Measurements from ENCODE around the gene PSPH. TPM values are rescaled to one million over a fixed set of nuclear protein-coding genes. Genes with fewer than 3 reads are reported as not detected.
"Not testable (repeated sequence)": the region's sequence is repeated elsewhere in the genome, so short reads cannot be mapped to it uniquely, and the experiment has no call there.

The PSPH gene
- total RNA-seq (2014; rRNA removed; shearing (Covaris generic)) = 50.4 and 66.8 TPM in 2 replicates

DNA sequence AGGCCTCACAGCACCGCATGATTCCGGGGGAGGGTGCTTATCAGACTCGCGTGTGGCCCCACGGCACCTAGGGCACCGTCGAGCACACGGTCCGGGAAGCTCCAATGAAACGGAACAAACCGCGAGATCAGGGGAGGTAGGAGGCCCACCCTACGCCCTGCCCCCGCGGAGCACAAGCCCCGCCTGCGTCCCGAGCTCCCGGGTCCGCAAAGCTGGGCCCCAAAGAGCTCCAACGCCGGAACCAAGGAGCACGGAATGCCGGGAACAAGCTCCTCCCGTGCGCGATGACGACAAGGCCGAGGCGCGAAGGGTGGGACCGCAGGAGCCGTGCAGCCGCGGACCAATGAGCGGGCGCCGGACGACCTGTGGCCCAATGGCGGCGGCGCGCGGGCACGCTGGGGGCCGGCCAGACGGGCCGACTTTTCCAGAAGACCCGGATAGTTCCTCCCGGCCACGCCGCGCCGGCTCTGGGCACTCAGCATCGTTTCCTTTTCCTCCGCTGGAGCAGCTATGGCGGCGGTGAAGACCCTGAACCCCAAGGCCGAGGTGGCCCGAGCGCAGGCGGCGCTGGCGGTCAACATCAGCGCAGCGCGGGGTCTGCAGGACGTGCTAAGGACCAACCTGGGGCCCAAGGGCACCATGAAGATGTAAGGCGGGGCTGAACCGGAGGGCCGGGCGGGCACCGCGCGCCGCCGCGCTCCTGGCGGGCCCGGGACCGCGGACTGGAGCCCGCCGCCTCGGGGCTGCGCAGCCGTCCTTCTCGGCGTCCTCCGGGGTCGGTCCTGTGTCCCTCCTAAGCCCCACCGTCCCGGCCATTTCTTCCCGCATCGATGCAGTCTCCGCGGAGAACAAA, at the start of gene PSPH, which contains the start of gene CCT6A:
Gene PSPH (minus strand): TSS at position 106 of the 853 bp plus-strand sequence. CDS start 30,232 bp downstream, outside the sequence.
Gene CCT6A (plus strand): TSS at position 427 of the 853 bp plus-strand sequence. CDS start 84 bp downstream, at position 511.
- Histone ChIP-seq H3K27me3 (ENCODE audit: control insufficient read depth, insufficient read depth, low read length) (no peaks in the 10 kb centered on the region), H3K36me3 (replicated peaks; ENCODE audit: control insufficient read depth, insufficient read depth, low read length) (peaks cover 29% of the 10 kb centered on the region), H3K4me3 (ENCODE audit: insufficient read depth, low read depth, low read length) (peak within 1 kb of the TSS; percentile 89)
- DNase-seq = peak; percentile 97

DNA sequence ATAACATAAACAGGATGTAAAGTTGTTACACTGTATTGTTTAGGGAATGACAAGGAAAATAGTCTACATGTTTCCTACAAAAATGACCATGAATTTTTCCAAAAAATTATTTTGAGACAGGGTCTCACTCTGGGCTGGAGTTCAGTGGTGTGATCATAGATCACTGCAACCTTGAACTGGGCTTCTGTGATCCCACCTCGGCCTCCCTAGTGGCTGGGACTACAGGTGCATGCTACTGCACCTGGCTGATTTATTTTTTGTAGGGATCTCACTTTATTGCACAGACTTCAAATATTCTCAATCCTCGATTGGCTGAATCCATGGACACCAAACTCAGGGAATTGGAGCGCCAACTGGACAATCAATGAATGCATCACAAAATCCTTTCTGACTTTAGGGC, 48.4 kb upstream of the PSPH start:
- no peak overlapping the region for H3K4me3 ChIP-seq (ENCODE audit: insufficient read depth, low read depth, low read length)
- peaks cover 8% of the 10 kb centered on the region for H3K36me3 ChIP-seq (replicated peaks; ENCODE audit: control insufficient read depth, insufficient read depth, low read length)
- H3K27me3 ChIP-seq (ENCODE audit: control insufficient read depth, insufficient read depth, low read length) = no peaks in the 10 kb centered on the region
- DNase-seq = no peak

DNA sequence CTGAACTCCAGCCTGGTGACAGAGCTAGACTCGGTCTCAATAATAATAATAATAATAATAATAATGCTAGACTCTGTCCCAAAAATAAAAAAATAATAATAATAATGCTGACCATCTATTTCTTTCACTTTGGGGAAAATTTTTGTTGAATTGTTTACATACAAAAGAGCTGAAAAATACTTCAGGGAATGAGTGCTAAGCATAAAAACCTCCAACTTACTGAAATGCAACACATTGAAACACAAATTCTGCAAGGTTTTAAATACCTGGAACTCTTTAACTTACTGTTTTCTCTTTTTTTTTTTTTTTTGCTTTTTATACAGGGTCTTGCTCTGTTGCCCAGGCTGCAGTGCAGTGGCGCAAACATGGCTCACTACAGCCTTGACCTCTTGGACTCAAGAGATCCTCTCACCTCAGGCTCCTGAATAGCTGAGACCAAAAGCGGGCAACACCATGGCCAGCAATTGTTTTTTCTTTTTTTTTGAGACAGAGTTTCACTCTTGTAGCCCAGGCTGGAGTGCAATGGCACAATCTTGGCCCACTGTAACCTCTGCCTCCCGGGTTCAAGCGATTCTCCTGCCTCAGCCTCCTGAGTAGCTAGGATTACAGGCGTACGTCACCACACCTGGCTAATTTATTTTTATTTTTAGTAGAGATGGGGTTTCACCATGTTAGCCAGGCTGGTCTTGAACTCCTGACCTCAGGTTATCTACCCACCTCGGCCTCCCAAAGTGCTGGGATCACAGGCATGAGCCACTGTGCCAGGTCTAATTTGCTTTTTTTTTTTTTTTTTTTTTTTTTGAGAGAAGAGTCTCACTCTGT, 47.2 kb upstream of the PSPH start:
- H3K27me3 ChIP-seq (ENCODE audit: control insufficient read depth, insufficient read depth, low read length); H3K4me3 ChIP-seq (ENCODE audit: insufficient read depth, low read depth, low read length); H3K36me3 ChIP-seq (replicated peaks; ENCODE audit: control insufficient read depth, insufficient read depth, low read length); DNase-seq: not testable (repeated sequence)

DNA sequence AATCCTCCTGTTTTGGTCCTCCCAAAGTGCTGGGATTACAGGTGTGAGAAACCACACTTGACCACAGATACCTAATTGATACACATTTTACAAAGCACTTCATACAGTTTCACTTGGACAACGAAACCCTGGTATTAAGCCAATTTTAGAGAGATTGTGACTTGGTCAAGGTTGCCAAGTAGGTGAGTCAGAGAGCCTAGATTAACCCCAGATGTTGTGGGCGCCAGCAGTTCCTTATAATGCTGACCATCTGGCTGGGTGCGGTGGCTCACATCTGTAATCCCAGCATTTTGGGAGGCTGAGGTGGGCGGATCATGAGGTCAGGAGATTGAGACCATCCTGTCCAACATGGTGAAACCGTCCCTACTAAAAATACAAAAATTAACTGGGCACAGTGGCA, 46.5 kb upstream of the PSPH start:
- Histone ChIP-seq H3K27me3 (ENCODE audit: control insufficient read depth, insufficient read depth, low read length) (no peaks in the 10 kb centered on the region), H3K36me3 (replicated peaks; ENCODE audit: control insufficient read depth, insufficient read depth, low read length) (peaks cover 3% of the 10 kb centered on the region), H3K4me3 (ENCODE audit: insufficient read depth, low read depth, low read length) (no peak overlapping the region)
- DNase-seq = no peak

DNA sequence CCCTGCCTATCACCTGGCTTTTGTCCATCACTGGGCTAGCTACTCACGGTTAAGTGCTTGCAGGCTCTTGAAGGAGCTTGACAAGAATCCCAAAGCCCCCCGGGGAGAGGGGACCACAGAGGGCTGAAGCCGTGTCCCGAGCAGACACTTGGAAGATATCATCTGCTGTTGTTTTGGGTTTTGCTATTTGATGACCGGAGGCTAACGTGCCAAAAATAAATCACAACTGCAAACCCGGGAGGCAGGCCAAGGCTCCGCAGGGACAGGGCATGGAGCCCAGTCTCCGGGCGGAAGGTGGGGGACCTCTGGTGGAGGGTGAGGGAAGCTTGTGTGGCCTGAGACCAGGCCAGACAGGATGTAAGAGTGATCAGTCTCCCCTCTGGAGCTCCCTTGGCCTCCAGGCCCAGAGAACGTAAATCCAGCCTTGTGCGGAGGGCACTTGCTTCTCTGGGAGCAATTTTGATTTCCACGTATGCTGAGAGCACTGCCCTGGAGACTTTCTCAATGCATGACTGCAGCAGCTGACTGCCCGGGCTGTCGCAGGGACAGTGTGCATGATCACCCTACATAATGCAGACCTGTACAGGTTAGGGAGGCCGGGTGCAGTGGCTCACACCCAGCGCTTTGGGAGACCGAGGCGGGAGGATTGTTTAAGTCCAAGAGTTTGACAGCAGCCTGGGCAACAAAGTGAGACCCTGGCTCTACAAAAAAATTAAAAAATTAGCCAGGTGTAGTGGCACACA, 41.7 kb upstream of the PSPH start, which contains the start of gene PHKG1:
Gene PHKG1 (minus strand): TSS at position 164 of the 743 bp plus-strand sequence. CDS start 4,011 bp downstream, outside the sequence.
- H3K4me3 ChIP-seq (ENCODE audit: insufficient read depth, low read depth, low read length) = no peak within 1 kb of the TSS
- H3K36me3 ChIP-seq (replicated peaks; ENCODE audit: control insufficient read depth, insufficient read depth, low read length) = no peaks in the 10 kb centered on the region
- peak; percentile 81 for DNase-seq
- H3K27me3 ChIP-seq (ENCODE audit: control insufficient read depth, insufficient read depth, low read length) = no peaks in the 10 kb centered on the region

DNA sequence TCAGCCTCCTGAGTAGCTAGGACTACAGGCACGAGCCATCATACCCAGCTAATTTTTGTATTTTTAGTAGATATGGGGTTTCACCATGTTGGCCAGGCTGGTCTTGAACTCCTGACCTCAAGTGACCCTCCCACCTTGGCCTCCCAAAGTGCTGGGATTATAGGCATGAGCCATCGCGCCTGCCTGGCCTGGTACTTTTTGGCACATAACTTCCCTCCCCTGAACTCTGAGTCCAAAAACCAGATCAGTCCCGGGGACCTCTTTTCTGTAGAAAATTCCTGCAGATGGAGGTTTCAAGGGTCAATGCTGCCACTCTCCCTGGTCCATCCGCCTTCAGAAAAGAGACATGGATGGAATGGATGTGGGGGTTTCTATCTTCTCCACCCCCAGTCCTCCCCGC, 41.1 kb upstream of the PSPH start:
- not testable (repeated sequence) for DNase-seq; H3K4me3 ChIP-seq (ENCODE audit: insufficient read depth, low read depth, low read length); H3K36me3 ChIP-seq (replicated peaks; ENCODE audit: control insufficient read depth, insufficient read depth, low read length); H3K27me3 ChIP-seq (ENCODE audit: control insufficient read depth, insufficient read depth, low read length)

DNA sequence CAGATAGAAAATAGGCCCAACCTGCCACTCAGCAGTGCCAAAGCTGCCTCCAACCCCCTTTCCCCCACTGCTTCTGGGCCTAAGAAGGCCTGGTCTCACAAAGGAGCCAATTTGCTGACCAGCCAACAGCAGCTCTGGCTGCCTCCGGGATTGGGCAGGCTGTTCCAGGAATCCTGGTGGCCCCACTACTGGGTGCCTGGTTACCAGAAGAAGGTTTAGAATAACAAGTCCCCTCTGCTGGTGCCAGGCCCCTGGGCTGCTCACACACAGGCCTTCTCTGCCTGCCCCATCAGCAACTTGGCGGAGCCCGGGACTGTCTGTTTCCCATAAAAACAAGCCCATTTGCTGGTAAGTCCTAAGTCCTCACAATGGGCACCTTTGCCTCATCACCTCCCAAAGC, 40.3 kb upstream of the PSPH start:
- Histone ChIP-seq H3K27me3 (ENCODE audit: control insufficient read depth, insufficient read depth, low read length) (no peaks in the 10 kb centered on the region), H3K36me3 (replicated peaks; ENCODE audit: control insufficient read depth, insufficient read depth, low read length) (no peaks in the 10 kb centered on the region), H3K4me3 (ENCODE audit: insufficient read depth, low read depth, low read length) (no peak overlapping the region)
- DNase-seq = no peak

DNA sequence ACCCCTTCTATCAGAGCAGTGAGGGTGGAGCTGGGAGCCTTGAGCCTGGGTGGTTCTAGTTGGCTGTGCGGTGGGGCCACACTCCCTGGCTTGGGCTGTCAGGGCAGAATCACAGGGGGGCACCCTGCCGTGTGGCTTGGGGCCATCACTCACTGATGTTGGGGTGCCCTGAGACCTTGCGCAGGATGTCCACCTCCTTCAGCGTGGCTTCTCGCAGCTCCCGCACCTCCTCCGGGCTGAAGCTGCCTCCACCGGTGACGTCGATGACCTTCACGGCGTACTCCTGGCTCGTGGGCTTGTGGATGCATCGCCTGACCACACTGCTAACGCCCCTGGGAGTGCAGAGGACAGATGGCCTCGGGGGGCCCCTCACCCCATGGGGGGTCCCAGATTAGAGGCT, 36.2 kb upstream of the PSPH start:
- peak; percentile 40 for DNase-seq
- Histone ChIP-seq H3K4me3 (ENCODE audit: insufficient read depth, low read depth, low read length) (no peak overlapping the region), H3K27me3 (ENCODE audit: control insufficient read depth, insufficient read depth, low read length) (no peaks in the 10 kb centered on the region), H3K36me3 (replicated peaks; ENCODE audit: control insufficient read depth, insufficient read depth, low read length) (no peaks in the 10 kb centered on the region)

DNA sequence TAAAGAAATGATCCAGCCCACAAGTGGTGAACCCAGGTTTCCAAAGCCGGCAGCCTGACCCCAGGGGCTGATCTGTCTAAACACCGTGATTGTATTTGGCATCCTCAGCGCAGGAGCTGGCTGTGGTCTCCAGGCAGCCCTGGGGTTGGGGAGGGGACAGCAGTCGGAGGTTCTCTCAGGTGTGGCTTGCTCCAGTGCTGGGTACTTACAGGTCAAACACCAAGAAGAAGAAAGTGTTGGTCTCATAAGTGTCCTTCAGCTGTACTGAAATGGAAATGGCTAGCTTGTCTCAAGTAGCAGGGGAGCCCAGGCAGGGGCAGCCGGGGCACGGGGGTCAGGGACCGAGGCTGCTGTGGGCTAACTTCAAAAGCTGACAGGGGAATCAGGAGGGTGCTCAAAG, 35.5 kb upstream of the PSPH start:
- no peak for DNase-seq
- H3K4me3 ChIP-seq (ENCODE audit: insufficient read depth, low read depth, low read length) = no peak overlapping the region
- H3K36me3 ChIP-seq (replicated peaks; ENCODE audit: control insufficient read depth, insufficient read depth, low read length) = no peaks in the 10 kb centered on the region
- H3K27me3 ChIP-seq (ENCODE audit: control insufficient read depth, insufficient read depth, low read length) = no peaks in the 10 kb centered on the region

DNA sequence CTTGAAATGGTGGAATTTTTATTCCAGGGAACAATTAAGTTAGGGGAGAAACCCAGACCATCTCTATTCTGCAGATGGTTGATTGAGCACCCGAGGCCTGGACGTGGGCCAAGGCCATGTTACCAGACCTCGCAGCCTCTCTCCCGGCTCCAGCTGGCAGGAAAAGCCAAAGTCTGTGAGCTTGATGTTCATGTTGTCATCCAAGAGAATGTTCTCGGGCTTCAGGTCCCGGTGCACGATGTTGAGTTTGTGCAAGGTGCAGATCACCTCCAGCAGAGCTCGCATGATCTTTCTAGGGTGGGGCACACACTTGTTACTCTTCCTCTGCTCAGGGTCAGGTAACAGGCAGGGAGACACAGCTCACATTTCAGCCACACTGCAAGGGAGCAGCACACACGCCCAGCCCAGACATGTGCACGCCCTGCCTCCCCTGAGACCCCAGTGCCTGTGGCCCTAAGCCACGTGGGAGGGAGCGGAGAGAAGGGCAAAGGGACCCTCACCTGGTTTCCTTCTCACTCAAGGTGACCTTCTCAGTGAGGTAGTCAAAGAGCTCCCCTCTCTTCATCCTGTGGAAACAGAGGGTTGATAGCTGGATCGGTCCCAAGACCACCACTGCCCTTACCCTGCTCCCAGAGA, 32.0 kb upstream of the PSPH start:
- Histone ChIP-seq H3K4me3 (ENCODE audit: insufficient read depth, low read depth, low read length) (no peak overlapping the region), H3K27me3 (ENCODE audit: control insufficient read depth, insufficient read depth, low read length) (no peaks in the 10 kb centered on the region), H3K36me3 (replicated peaks; ENCODE audit: control insufficient read depth, insufficient read depth, low read length) (peaks cover 4% of the 10 kb centered on the region)
- DNase-seq = no peak

DNA sequence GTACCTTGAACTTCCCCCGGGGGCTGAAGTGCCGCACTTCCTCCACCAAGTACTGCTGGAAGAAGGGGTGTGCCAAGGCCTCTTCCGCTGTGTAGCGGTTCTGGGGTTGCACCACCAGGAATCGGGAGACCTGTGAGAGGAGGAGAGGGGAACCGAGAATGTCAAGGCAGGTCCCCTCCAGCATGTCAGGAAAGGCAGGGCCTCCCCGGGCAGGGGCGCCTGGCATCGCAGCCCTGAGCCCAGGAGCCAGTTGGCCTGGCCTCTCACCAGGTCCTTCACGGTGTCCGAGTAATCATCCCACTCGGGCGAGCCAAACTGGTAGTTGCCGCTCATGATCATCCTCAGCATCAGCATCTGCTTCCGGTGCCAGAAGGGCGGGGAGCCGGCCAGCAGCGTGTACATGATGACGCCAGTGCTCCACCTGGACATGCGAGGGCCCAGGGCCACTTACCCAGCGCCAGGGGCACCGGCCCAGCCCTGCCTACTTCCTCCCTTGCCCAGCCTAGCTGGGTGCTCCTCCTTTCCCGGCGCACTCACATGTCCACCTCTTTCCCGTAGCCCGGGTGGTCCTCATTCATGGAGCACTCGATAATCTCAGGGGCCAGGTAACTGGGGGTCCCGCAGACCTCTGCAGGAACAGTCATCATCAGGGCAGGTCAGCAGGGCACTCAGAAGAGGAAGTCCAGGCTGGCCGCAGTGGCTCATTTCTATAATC, 30.5 kb upstream of the PSPH start:
- Histone ChIP-seq H3K4me3 (ENCODE audit: insufficient read depth, low read depth, low read length) (no peak overlapping the region), H3K36me3 (replicated peaks; ENCODE audit: control insufficient read depth, insufficient read depth, low read length) (peaks cover 7% of the 10 kb centered on the region), H3K27me3 (ENCODE audit: control insufficient read depth, insufficient read depth, low read length) (no peaks in the 10 kb centered on the region)
- DNase-seq = no peak

DNA sequence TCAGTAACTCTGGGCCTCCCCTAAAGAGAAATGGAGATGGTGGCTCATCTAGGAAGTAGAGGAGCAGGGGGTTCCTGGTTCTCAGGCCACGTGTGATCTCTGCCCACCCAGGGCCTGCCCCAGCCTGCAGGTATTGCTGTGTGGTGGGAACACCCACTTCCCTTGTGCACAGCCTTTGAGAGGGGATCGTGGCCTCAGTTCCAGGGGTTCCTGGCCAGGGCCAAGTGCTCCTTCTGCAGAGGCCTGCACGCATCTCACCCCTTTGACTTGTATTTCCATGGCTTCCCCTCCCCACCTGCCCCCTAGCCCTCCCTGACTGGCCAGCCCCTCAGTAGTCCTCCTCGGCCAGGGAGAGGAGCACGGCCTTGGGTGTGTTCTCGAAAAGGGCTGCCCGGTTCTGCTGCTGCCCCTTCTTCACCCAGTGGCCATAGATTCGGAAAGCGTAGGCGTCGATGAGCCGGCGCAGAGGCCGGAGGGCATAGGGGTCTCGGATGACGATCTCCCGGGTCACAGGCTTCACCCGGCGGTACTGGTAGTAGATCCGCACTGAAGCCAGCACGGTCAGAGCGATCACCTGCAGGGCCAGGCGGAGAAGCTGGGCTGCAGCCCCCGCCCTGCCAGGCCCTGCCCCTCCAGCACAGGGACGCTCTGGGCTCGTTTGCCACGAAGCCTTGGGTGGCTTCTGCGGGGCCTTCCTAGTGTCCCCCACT, 29.6 kb upstream of the PSPH start:
- H3K36me3 ChIP-seq (replicated peaks; ENCODE audit: control insufficient read depth, insufficient read depth, low read length); H3K4me3 ChIP-seq (ENCODE audit: insufficient read depth, low read depth, low read length); H3K27me3 ChIP-seq (ENCODE audit: control insufficient read depth, insufficient read depth, low read length); DNase-seq: not testable (repeated sequence)

All from H7 (cell line).